Measurements from ENCODE around the gene ATG4B. TPM values are rescaled to one million over a fixed set of nuclear protein-coding genes. Genes with fewer than 3 reads are reported as not detected.
A peak's percentile ranks its signal among the peaks of the same experiment; 100 is the strongest.

Gene ATG4B
- total RNA-seq, 2 donors from 2014 or later, result 52.0 to 86.1 TPM

- ATAC-seq (ENCODE audit: insufficient number of reproducible peaks, low FRiP score, low read depth) (no peak), DNase-seq (ENCODE audit: low spot score) (no peak)
- peaks cover 13% of the 10 kb centered on the region for H3K36me3 ChIP-seq
- H3K4me1 ChIP-seq (ENCODE audit: control insufficient read depth in 1 of 2, low read depth in 2 of 2), result peaks cover 21 to 39% of the 10 kb centered on the region in 2 donors
- H3K9me3 ChIP-seq, result no peaks in the 10 kb centered on the region
- H3K4me3 ChIP-seq, result peak overlapping the region; percentile 93
- peak overlapping the region; percentile 96 to 98 for H3K27ac ChIP-seq
- no peaks in the 10 kb centered on the region for H3K27me3 ChIP-seq (replicated peaks; ENCODE audit: insufficient read depth)
- TF ChIP-seq CTCF (IDR thresholded peaks at IDR 0.05), result no peak
Measured at GRCh38 chr2:241636182-241637017, 1.1 kb upstream of the ATG4B start.

DNA sequence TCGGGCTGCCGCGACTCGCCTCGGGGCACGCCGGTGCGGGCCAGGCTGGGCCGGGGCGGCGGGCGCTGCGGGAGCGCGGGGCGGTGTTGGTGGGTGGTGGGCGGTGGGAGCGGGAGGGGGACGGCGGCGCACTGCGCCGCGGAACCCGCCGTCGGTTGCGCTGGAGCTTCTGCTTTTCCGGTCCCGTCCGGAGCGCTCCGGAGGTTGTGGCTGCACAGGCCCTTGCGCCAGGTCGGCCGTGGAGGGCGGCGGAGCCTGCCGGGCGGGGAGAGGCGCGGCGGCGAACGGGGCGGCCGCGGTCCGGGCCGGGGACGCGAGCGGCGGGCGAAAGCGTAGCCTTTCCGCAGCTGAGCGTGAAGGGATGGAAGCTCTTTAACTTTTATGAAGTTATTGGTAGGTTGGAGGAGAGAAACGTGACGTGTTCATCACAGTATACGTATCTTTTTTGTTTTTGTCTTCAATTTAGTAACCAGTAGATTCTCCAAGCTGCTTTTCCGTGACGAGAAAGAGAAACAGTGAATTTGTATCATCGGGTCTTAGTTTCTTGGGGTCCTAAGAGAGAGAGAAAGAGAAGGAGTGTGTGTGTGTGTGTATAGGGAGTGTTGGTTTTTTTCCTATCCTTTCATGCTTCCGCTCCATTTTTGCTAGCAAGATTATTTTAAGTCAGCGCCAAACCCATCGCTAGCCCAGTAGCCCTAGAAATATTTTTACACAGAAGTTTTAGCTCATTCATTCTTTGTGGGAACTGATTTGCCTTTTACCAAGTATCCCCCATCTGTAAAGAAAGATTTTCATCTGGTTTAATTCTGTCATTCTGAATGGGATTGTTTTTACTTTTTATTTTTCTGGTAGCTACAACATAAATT is 535 bp downstream of the ATG4B start:
- Histone ChIP-seq H3K27me3 (replicated peaks; ENCODE audit: insufficient read depth) (no peaks in the 10 kb centered on the region), H3K27ac (peak overlapping the region; percentile 96 to 98), H3K4me3 (peak overlapping the region; percentile 93), H3K36me3 (peaks cover 6% of the 10 kb centered on the region), H3K9me3 (no peaks in the 10 kb centered on the region), H3K4me1 (ENCODE audit: control insufficient read depth in 1 of 2, low read depth in 2 of 2) (peaks cover 21 to 39% of the 10 kb centered on the region in 2 donors)
- DNase-seq (ENCODE audit: low spot score), result no peak
- TF ChIP-seq CTCF (IDR thresholded peaks at IDR 0.05), result no peak
- peak; percentile 7 for ATAC-seq (ENCODE audit: insufficient number of reproducible peaks, low FRiP score, low read depth)

DNA sequence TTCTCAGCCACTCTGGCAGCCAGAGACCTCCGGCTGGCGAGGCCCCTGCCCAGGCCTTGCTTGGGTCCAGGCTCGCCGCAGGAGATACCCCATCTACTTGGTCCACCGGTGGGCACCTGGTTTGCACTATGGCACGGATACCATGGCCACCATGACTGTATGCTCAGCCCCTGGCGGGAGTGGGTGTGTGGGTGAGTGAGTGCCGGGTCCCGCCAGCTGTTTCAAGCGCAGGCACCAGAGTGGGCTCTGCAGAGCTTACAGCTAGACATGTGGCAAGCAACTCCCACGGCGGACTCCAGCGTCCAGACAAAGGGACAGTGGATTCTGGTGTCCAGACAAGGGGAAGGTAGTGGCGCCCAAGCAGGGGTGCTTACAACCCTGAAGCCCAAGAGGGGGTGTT is 1.4 kb downstream of the ATG4B start:
- no peak for TF ChIP-seq CTCF (IDR thresholded peaks at IDR 0.05)
- H3K36me3 ChIP-seq, result no peaks in the 10 kb centered on the region
- no peaks in the 10 kb centered on the region for H3K9me3 ChIP-seq
- H3K27ac ChIP-seq, result no peak overlapping the region
- H3K27me3 ChIP-seq (replicated peaks; ENCODE audit: insufficient read depth), result no peaks in the 10 kb centered on the region
- peaks cover 21 to 39% of the 10 kb centered on the region in 2 donors for H3K4me1 ChIP-seq (ENCODE audit: control insufficient read depth in 1 of 2, low read depth in 2 of 2)
- H3K4me3 ChIP-seq, result peak overlapping the region; percentile 93
- DNase-seq (ENCODE audit: low spot score) (no peak), ATAC-seq (ENCODE audit: insufficient number of reproducible peaks, low FRiP score, low read depth) (no peak)

DNA sequence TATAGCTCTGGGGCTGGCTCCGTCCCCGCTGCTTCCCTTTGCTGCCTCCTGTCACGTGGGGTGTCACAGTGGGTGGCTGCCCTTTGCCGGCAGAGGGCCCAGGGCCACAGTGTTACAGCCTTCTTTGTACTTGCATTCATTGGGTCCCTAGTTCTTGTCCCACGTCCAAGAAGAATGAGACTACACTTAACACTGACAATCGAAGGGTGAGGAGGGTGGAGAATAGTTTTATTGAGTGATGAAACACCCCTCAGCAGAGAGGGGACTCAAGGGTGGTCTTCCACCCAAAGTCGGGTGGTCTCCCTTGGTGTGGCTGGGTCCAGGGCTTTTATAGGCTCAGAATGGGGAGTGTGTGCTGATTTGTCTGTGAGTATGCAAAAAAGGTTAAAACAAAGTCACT is 1.9 kb downstream of the ATG4B start:
- Histone ChIP-seq H3K4me3 (no peak overlapping the region), H3K9me3 (no peaks in the 10 kb centered on the region), H3K27ac (no peak overlapping the region), H3K27me3 (replicated peaks; ENCODE audit: insufficient read depth) (no peaks in the 10 kb centered on the region), H3K36me3 (no peaks in the 10 kb centered on the region), H3K4me1 (ENCODE audit: control insufficient read depth in 1 of 2, low read depth in 2 of 2) (peaks cover 21 to 39% of the 10 kb centered on the region in 2 donors)
- no peak for TF ChIP-seq CTCF (IDR thresholded peaks at IDR 0.05)
- DNase-seq (ENCODE audit: low spot score), result no peak
- no peak for ATAC-seq (ENCODE audit: insufficient number of reproducible peaks, low FRiP score, low read depth)

- H3K9me3 ChIP-seq, result no peaks in the 10 kb centered on the region
- no peak overlapping the region for H3K4me3 ChIP-seq
- DNase-seq (ENCODE audit: low spot score) (no peak), ATAC-seq (ENCODE audit: insufficient number of reproducible peaks, low FRiP score, low read depth) (no peak)
- no peaks in the 10 kb centered on the region for H3K27me3 ChIP-seq (replicated peaks; ENCODE audit: insufficient read depth)
- TF ChIP-seq CTCF (IDR thresholded peaks at IDR 0.05), result no peak
- no peak overlapping the region for H3K27ac ChIP-seq
- no peaks in the 10 kb centered on the region for H3K36me3 ChIP-seq
- H3K4me1 ChIP-seq (ENCODE audit: control insufficient read depth in 1 of 2, low read depth in 2 of 2), result peaks cover 20 to 30% of the 10 kb centered on the region in 2 donors
Measured at GRCh38 chr2:241640165-241640795, 2.8 kb downstream of the ATG4B start.
